GM21717 (cell line): Measurements from ENCODE around the gene CAMK2B.

ENCODE experiments used
- ATAC-seq: cut with Tn5 transposase; IDR thresholded peaks from one replicate; pipeline ENCODE4 v1.9.1; 2021; ENCODE audit warnings: mild to moderate bottlenecking, moderate library complexity; ENCODE audit not compliant: unreplicated experiment

The CAMK2B gene

DNA sequence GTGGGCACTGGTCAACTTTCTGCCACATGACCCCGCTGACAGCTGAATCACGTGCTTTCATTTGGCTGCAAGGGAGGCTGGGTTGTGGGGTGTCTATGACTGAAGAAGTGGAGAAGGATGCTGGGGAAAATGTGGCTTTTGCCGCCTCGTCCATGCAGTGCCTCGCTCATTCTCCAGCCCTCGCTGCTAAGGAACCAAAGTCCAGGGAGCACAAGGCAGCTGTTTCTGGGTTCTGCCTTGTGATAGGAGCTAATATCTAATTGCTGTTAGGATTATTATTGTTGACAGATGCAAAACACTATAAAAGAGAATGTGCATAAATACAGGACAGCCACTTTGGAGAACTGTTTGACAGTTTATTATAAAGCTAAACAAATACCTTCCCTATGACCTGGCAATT lies 4.9 kb upstream of the CAMK2B start:
- no peak for ATAC-seq

DNA sequence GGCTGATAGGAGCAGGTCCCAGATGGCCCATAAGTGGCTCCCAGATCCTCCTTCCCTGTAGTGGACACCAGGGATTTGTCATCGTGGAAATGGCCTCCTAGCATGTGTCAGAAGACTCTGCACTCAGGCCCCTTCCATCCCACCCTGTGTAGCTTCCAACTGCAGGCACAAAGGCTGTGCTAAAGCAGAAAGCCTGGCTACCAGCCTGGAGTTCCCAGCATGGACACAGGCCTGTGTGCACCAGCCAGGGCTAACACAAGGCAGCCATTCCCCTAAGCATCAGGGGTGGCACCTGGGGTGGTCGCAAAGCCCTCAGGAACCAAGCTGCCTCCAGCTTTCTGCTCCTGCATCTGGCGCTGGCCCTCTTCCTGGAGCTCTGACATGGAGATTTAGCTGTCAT lies 4.5 kb upstream of the CAMK2B start:
- ATAC-seq: no peak

GRCh38 chr7:44329081-44329480 lies 3.7 kb upstream of the CAMK2B start:
- no peak for ATAC-seq

DNA sequence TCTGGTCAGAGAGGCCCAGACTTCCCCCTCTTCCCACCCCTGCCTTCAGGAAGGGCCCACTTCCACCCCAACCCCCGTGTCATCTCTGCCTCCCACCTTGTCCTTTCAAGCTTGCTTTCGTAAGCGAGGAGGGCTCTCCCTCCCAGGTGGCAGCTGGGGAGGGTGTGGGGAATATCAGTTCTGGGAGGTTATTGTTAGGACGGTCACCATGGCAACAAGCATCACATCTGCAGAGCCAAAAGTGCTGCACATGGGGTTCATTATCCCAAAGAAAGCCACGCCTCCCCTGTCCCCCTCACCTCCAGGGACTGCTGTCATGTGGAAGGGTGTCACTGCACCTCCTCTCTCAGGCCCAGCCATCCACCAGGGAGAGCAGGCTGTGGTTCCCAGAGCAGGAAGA lies 2.6 kb upstream of the CAMK2B start:
- no peak for ATAC-seq

- ATAC-seq: no peak
These were observed 1.1 kb upstream of the CAMK2B start for GRCh38 chr7:44326261-44327125.

DNA sequence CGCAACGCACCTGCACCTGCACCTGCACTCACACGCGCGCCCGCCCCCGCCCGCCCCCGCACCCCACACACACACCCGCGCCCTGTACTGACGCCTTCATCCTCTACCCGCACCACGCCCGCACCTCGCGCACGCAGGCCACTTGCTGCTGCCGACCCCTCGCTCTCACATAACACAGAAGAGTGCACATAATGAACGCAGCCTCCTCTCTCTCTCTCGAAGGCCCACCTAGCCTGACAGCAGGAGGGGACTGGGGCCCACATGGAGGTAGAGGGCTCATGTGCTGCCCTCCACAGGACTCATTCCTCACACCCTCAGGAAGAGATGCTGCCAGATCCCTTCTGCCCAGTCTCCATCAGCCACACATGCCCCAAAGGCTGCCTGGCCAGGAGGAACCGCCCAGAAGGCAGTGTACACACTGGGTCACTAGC lies 432 bp upstream of the CAMK2B start:
- ATAC-seq: no peak

- no peak for ATAC-seq
These were observed 753 bp downstream of the CAMK2B start for GRCh38 chr7:44324481-44325200.

DNA sequence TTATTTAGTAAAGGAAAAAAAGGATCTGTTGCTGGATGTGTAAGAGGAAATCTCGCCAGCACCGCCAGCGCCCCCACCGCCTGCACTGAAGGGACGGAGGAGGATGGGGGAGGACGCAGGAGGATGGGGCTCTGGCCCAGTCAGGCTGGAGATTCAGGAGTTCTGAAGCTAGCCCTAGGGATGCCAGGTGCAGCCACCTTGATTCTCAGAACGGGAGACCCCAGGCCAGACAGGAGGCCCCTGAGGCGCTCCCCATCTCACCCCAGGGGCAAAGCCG lies 1.3 kb downstream of the CAMK2B start:
- no peak for ATAC-seq

DNA sequence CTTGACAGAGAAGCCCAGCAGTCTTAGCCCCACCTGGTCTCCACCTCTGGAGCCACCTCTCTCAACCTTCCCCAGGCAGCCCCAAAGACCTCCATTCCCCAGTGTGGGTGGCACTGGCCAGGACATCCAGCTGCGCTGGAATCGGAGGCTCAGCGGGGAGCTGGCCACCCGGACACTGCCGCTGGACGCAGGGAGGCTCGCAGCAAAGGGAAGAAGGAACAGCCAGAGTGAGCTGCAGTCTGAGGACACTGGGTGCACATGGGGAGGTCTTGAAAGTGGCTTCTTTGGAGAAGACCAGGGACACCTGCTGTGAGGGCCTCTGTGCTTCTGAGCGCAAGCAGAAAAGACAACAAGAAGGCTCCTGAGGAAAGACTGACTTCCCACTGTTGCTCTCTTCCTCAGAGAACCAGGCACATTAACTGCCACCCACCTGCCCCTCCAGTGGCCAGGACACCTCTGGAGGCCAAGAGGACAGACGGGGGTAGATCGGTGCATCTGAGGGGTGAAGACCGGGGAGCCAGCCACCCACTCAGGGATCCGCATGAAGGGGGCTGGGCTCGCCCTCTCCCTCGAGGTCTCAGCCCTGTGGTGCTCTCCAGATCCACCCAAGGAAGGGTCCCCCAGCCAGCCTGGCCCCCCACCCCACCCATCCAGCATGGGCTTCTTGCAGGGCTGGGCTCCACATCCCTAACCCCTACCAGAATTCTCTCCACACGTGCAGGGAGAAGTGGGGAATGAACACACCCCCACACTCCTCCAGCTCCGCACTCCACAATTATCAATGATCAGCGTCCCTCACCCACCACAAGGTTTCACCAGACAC lies 1.8 kb downstream of the CAMK2B start:
- ATAC-seq: no peak

- no peak for ATAC-seq
These were observed 2.6 kb downstream of the CAMK2B start for GRCh38 chr7:44322631-44323363.

- ATAC-seq: no peak
These were observed 3.6 kb downstream of the CAMK2B start for GRCh38 chr7:44321796-44322195.

DNA sequence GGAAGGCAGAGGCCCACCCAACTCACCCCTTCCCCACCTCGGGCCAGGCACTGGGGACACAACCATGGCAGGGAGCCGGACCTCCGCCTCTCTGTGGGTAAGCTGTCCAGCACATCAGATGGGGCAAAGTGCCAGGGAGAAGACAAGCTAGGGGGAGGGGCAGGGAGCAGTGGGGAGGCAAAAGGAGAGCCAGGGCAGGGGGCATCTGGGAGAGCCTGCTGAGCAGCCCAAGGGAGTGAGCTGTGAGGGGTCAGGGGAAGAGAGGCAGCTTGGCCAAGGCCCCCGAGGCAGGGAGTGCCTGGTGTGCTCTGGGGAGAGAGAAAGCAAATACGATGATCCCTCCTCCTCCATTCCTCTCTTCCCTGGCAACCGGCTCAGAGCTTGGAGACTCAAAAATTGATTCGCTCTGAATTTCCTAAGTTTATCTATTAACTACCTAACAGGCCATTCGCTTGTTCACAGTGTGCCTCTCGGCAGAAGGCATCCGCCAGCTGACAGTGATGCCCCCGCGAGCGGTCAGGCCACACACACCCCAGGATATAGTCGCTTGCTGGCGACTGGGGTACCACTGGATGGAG lies 4.5 kb downstream of the CAMK2B start:
- no peak for ATAC-seq

DNA sequence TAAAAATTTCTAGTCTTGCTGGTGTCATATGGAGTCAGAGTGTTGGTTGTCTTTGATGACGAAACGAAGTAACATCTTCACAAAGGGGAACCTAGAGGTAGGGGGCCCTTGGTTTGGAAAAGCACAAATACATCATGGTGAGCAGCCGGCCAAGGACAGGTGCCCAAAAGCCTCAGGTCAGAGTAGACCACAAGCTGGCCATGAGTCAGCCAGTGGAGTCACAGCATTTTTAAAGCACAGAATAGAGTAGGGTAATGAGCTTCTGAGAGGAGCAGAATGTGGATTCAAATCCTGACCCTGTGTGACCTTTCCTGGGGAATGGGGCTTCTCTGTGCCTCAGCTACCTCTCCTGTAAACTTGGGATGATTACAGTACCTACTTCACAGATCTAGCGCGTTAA lies 5.3 kb downstream of the CAMK2B start:
- ATAC-seq: no peak

DNA sequence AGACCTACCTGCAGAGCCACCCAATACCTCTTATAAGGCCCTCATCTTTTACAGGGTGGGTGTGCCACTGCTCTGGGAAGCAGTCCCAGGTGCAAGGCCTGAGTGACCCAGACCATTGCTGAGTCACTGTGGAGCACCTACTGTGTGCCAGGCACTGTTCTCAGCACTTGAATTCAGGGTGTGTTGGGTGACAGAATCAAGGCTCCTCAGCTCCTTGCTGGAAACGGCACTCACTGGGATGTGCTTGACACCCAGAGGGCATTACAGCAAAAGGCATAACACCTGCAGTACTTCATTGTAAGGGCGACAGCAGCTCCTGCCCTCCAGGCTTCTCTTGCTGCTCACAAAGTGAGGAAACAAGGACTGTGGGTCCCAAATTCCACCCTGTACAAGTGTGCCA lies 7.1 kb downstream of the CAMK2B start:
- no peak for ATAC-seq

DNA sequence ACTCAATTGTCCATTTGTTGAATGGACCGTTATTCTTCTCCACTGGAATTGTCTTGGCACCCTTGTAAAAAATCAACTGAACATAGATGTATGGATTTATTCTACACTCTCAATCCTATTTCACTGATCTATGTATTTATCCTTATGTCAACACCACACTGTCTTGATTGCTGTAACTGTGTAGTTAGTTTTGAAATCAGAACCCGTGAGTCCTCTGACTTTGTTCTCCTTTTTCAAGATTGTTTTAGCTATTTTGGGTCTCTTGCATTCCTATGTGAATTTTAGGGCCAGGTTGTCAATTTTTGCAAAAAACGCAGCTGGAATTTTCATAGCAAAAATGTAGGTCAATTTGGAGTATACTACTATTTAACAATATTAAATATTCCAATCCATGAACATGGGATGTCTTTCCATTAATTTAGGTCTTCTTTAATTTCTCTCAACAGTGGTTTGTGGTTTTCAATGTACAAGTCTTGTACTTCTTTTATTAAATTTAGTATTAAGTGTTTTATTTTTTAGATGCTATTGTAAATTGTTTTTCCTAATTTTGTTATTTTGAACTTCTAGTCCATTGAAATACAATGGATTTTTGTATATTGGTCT lies 10.0 kb downstream of the CAMK2B start:
- no peak for ATAC-seq

- no peak for ATAC-seq
These were observed 11.8 kb downstream of the CAMK2B start for GRCh38 chr7:44313621-44314031.

GRCh38 chr7:44313016-44313415 lies 12.4 kb downstream of the CAMK2B start:
- no peak for ATAC-seq

DNA sequence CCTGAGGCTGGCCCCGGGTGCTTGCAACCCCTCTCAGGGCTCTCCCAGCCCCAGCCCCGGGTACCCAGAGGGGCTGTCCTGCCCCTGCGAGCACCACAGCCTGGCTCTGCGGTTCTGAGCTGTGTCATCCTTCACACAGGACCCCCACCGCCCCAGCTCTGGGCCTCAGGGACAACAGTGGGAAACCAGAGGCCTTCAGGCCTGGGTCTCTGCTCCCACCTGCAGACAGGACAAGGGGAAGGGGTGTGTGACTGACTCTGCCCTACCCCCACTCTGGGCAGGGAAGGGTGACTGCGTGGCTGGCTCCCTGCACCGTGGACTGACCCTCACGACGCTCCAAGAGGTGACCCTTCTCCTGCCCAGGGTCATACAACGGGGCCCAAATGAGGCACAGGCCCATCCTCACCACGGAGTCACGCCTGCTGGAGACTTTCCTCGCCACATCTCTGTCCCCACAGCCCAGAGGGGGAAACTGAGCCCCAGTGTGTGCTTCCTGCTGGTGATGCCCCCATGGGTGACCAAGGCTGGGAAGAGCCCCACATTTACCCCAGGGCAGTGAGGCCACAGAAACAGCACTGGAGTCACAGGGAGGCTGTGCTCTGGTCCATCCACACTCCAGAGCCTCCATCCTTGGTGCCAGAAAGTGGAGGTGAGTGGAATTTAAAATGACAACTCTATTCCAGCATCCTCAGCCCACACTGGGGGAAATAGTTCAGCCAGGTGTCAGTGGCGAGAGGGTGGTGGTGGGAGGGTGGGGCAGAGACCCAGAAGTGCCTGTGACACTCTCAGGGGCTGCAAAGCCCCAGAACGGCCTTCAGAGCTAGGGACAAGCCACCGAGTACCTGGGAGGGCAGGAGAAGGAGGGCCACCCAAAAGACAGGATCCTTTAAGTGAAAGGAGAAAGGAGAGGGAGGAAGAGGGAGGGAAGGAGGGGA lies 13.6 kb downstream of the CAMK2B start:
- ATAC-seq: no peak

- ATAC-seq: no peak
These were observed 15.1 kb downstream of the CAMK2B start for GRCh38 chr7:44310221-44310848.
